ENCODE results near the gene PPP1R12C.

GRCh38 chr19:55068950-55069864 is 48.2 kb downstream of the PPP1R12C start:
- TF ChIP-seq EZH2 (IDR thresholded peaks at IDR 0.05; ENCODE audit: borderline replicate concordance, control insufficient read depth, low read depth, low read length) (no peak), BRCA1 (IDR thresholded peaks at IDR 0.05; ENCODE audit: low read depth, low read length) (no peak), POLR2A (IDR thresholded peaks at IDR 0.05; ENCODE audit: low read depth, low read length) (no peak), CTCF (IDR thresholded peaks at IDR 0.05 in 2 of 3, conservative IDR thresholded peaks at IDR 0.05 in 1 of 3; ENCODE audit: control insufficient read depth in 2 of 3, extremely low read depth in 1 of 3, insufficient read depth in 1 of 3, low read depth in 3 of 3, low read length in 3 of 3) (no peak), FOXK2 (IDR thresholded peaks at IDR 0.05) (no peak), SMAD1 (IDR thresholded peaks at IDR 0.05; ENCODE audit: low read depth, partially characterized antibody) (no peak), POU2F2 (IDR thresholded peaks at IDR 0.05; ENCODE audit: borderline replicate concordance, low read depth, low read length) (no peak), MXI1 (IDR thresholded peaks at IDR 0.05; ENCODE audit: low read depth, low read length) (no peak), TAF1 (IDR thresholded peaks at IDR 0.05; ENCODE audit: borderline replicate concordance, low read depth, low read length) (no peak), ASH2L (IDR thresholded peaks at IDR 0.05; ENCODE audit: borderline replicate concordance, low read depth) (no peak), BCL11A (IDR thresholded peaks at IDR 0.05; ENCODE audit: low read depth, low read length) (no peak)
